ENCODE measurements around the gene ZNF639. TPM values are rescaled to one million over a fixed set of nuclear protein-coding genes. Genes with fewer than 3 reads are reported as not detected.
"Not testable (repeated sequence)": the region's sequence is repeated elsewhere in the genome, so short reads cannot be mapped to it uniquely, and the experiment has no call there.

ZNF639 gene
- 14.1 TPM for total RNA-seq

- peak; percentile 89 for ATAC-seq
Measured at GRCh38 chr3:179322286-179323196, at the start of gene ZNF639. Gene ZNF639 (plus strand): TSS chr3:179323031. CDS start chr3:179328294, 5,263 bp downstream.

- ATAC-seq: not testable (repeated sequence)
Measured at GRCh38 chr3:179274434-179274833, 48.4 kb upstream of the ZNF639 start.

GRCh38 chr3:179276001-179276400 is 46.8 kb upstream of the ZNF639 start:
- no peak for ATAC-seq

- no peak for ATAC-seq
Measured at GRCh38 chr3:179276743-179277142, 46.1 kb upstream of the ZNF639 start.

- no peak for ATAC-seq
Measured at GRCh38 chr3:179278151-179278550, 44.7 kb upstream of the ZNF639 start.

GRCh38 chr3:179278932-179279693 is 43.7 kb upstream of the ZNF639 start:
- no peak for ATAC-seq

GRCh38 chr3:179279837-179280236 is 43.0 kb upstream of the ZNF639 start:
- ATAC-seq: no peak

GRCh38 chr3:179281825-179282224 is 41.0 kb upstream of the ZNF639 start:
- ATAC-seq: no peak

- ATAC-seq: no peak
Measured at GRCh38 chr3:179286331-179286730, 36.5 kb upstream of the ZNF639 start.

GRCh38 chr3:179288845-179289244 is 34.0 kb upstream of the ZNF639 start:
- ATAC-seq: no peak

GRCh38 chr3:179289295-179289694 is 33.5 kb upstream of the ZNF639 start:
- ATAC-seq: no peak

GRCh38 chr3:179292450-179292849 is 30.4 kb upstream of the ZNF639 start:
- ATAC-seq: no peak

- ATAC-seq: no peak
Measured at GRCh38 chr3:179297971-179298725, 24.7 kb upstream of the ZNF639 start.

GRCh38 chr3:179299316-179299715 is 23.5 kb upstream of the ZNF639 start:
- ATAC-seq: no peak

GRCh38 chr3:179299999-179300613 is 22.7 kb upstream of the ZNF639 start:
- no peak for ATAC-seq

GRCh38 chr3:179301645-179302044 is 21.2 kb upstream of the ZNF639 start:
- ATAC-seq: no peak

- ATAC-seq: no peak
Measured at GRCh38 chr3:179302111-179302510, 20.7 kb upstream of the ZNF639 start.

GRCh38 chr3:179304605-179305004 is 18.2 kb upstream of the ZNF639 start:
- no peak for ATAC-seq

- ATAC-seq: not testable (repeated sequence)
Measured at GRCh38 chr3:179307362-179307761, 15.5 kb upstream of the ZNF639 start.

GRCh38 chr3:179308001-179308400 is 14.8 kb upstream of the ZNF639 start:
- ATAC-seq: no peak

- ATAC-seq: no peak
Measured at GRCh38 chr3:179309225-179310078, 13.4 kb upstream of the ZNF639 start.

All from esophagus mucosa (tissue), 1 donor.